ENCODE measurements around the gene CLOCK. TPM values are rescaled to one million over a fixed set of nuclear protein-coding genes. Genes with fewer than 3 reads are reported as not detected.
A peak's percentile ranks its signal among the peaks of the same experiment; 100 is the strongest.
"Not testable (repeated sequence)": the region's sequence is repeated elsewhere in the genome, so short reads cannot be mapped to it uniquely, and the experiment has no call there.

Gene CLOCK, protein sequence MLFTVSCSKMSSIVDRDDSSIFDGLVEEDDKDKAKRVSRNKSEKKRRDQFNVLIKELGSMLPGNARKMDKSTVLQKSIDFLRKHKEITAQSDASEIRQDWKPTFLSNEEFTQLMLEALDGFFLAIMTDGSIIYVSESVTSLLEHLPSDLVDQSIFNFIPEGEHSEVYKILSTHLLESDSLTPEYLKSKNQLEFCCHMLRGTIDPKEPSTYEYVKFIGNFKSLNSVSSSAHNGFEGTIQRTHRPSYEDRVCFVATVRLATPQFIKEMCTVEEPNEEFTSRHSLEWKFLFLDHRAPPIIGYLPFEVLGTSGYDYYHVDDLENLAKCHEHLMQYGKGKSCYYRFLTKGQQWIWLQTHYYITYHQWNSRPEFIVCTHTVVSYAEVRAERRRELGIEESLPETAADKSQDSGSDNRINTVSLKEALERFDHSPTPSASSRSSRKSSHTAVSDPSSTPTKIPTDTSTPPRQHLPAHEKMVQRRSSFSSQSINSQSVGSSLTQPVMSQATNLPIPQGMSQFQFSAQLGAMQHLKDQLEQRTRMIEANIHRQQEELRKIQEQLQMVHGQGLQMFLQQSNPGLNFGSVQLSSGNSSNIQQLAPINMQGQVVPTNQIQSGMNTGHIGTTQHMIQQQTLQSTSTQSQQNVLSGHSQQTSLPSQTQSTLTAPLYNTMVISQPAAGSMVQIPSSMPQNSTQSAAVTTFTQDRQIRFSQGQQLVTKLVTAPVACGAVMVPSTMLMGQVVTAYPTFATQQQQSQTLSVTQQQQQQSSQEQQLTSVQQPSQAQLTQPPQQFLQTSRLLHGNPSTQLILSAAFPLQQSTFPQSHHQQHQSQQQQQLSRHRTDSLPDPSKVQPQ
- total RNA-seq (17.4 TPM), polyA plus RNA-seq (ENCODE audit: insufficient read depth in 1 of 8, insufficient read length in 8 of 8, low replicate concordance in 1 of 8) (10 to 100 TPM in 7 of 8 donors, 1 to 10 TPM in 1; 8.5 to 16.3 (median 14.3) TPM)
- long read RNA-seq, donor 1, result 0 reads
- long read RNA-seq, donor 2, full-length matches to known transcripts, result 1 of 1 reads
- long read RNA-seq, donor 2, partial matches to known transcripts, result 0 of 1 reads
- long read RNA-seq, donor 2, other reads (novel, unspliced or antisense), result 0 of 1 reads
- long read RNA-seq, donor 3, partial matches to known transcripts, result 0 of 1 reads
- long read RNA-seq, donor 3, other reads (novel, unspliced or antisense), result 0 of 1 reads
- long read RNA-seq, donor 4, result 0 reads
- long read RNA-seq, donor 5, partial matches to known transcripts, result 0 of 1 reads
- long read RNA-seq, donor 5, other reads (novel, unspliced or antisense), result 0 of 1 reads
- long read RNA-seq, donor 6, result 0 reads
- long read RNA-seq, donor 7, result 0 reads
- long read RNA-seq, donor 8, partial matches to known transcripts, result 0 of 1 reads
- long read RNA-seq, donor 8, other reads (novel, unspliced or antisense), result 0 of 1 reads
- long read RNA-seq, donor 9, result 0 reads
- long read RNA-seq, donor 10, result 0 reads
- long read RNA-seq, donor 11, partial matches to known transcripts, result 6 of 6 reads
- long read RNA-seq, donor 11, other reads (novel, unspliced or antisense), result 0 of 6 reads

DNA sequence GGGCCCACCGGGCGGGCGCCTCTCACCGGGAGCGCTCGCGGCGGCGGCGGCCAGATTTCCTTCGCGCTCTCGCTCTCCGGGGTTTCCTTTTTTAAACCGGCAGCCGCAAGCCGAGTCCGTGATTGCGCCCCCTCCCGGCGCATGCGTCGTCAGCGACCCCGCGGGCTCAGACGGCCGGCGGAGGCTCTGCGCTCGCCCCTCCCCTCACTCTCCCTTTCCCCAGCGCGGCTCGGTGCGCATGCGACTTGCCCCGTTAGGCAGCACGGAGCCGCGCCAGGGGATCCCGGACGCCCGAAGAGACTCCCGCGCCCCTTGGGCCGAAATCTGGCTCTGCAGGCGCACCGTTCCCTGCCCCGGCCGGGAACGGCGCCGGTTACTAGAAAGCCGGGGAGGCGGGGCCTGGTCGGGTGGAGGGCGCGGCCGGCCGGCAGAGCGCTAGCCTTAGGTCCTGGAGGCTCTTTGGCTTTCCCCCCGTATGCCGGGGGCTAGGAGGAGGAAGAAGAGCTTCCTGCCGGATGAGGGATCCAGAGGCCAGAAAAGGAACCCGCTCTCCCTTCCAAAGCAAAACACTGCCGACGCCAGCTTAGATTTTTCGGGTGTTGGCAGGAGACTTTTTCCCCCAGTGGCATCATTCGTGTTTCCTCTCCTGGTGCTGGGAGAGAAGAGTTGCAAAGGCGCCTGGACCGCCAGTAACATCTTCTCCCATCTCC is at the start of gene CLOCK:
CLOCK (minus strand) TSS at position 154 of the 710 bp plus-strand sequence. CDS start 64,124 bp downstream, outside the sequence.
- peak; percentile 94 for DNase-seq
- H3K4me1 ChIP-seq (ENCODE audit: control insufficient read depth, insufficient read depth, low read length), result peaks cover 2% of the 10 kb centered on the region
- under 1% methylated on average over 60 of the region's 71 CpGs for WGBS (ENCODE audit: insufficient coverage)
- H3K27me3 ChIP-seq (ENCODE audit: control insufficient read depth, insufficient read depth, low read length), result no peaks in the 10 kb centered on the region
- H3K4me3 ChIP-seq (ENCODE audit: low read length), result peak within 1 kb of the TSS; percentile 89
- H3K36me3 ChIP-seq (ENCODE audit: control insufficient read depth, insufficient read depth, low read length), result no peaks in the 10 kb centered on the region
- no peaks in the 10 kb centered on the region for H3K9me3 ChIP-seq (replicated peaks; ENCODE audit: control insufficient read depth, low read depth, low read length)
- peak within 1 kb of the TSS; percentile 97 for H3K27ac ChIP-seq (ENCODE audit: low read length)

DNA sequence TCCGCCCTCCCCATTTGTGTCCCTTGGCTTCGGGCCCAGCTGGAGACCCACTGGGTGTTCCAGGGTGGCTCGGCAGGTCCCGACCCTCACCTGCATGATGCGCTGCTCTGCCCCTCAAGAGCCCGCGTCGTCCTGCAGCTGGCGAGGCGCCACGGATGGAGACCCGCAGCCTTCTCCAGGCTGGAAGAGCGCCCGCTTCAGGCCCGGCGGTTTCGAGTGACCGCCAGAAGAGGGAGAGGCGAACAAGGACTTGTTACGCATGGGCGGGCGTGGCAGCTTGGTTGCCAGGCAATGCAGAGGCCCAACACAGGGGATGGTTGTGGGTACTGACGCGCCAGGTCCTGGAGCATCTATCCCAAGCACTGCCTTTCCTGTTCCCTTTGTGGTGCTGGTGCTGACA is 45.3 kb upstream of the CLOCK start, which contains the start of gene PDCL2:
PDCL2 (minus strand) TSS at position 232 of the 400 bp plus-strand sequence; CDS start at position 96, 136 bp downstream.
- 83% methylated on average over 12 of the region's 24 CpGs for WGBS (ENCODE audit: insufficient coverage)

DNA sequence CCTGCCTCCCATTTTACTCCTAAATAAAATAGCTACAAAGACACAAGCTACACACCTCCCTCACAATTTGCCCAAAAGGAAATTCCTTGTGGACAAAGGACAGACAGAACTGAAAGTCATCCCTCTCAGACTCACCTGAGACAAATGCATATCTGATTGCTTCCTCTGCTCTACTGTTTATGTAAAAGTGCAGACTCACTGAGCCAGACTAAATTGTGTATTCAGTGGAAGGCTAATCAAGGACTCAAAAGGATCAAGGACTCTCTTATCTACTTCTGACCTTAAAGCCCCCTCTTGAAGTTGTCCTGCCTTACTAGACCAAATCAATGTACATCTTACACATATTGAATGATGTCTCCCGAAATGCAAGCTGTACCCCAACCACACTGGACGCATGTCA is 41.5 kb upstream of the CLOCK start:
- Histone ChIP-seq H3K36me3 (ENCODE audit: control insufficient read depth, insufficient read depth, low read length) (no peaks in the 10 kb centered on the region), H3K4me3 (ENCODE audit: low read length) (no peak overlapping the region), H3K27ac (ENCODE audit: low read length) (no peak overlapping the region), H3K9me3 (replicated peaks; ENCODE audit: control insufficient read depth, low read depth, low read length) (peaks cover 6% of the 10 kb centered on the region), H3K27me3 (ENCODE audit: control insufficient read depth, insufficient read depth, low read length) (no peaks in the 10 kb centered on the region), H3K4me1 (ENCODE audit: control insufficient read depth, insufficient read depth, low read length) (no peaks in the 10 kb centered on the region)
- no peak for DNase-seq
- WGBS (ENCODE audit: insufficient coverage), result 67% methylated on average over 1 of the region's 2 CpGs

More for the DNA sequence above, 45.3 kb upstream of the CLOCK start, which contains the start of gene PDCL2:
- no peak within 1 kb of the TSS for H3K27ac ChIP-seq (ENCODE audit: low read length)
- no peaks in the 10 kb centered on the region for H3K4me1 ChIP-seq (ENCODE audit: control insufficient read depth, insufficient read depth, low read length)
- H3K27me3 ChIP-seq (ENCODE audit: control insufficient read depth, insufficient read depth, low read length), result no peaks in the 10 kb centered on the region
- H3K36me3 ChIP-seq (ENCODE audit: control insufficient read depth, insufficient read depth, low read length), result no peaks in the 10 kb centered on the region
- DNase-seq, result no peak
- no peaks in the 10 kb centered on the region for H3K9me3 ChIP-seq (replicated peaks; ENCODE audit: control insufficient read depth, low read depth, low read length)
- no peak within 1 kb of the TSS for H3K4me3 ChIP-seq (ENCODE audit: low read length)

DNA sequence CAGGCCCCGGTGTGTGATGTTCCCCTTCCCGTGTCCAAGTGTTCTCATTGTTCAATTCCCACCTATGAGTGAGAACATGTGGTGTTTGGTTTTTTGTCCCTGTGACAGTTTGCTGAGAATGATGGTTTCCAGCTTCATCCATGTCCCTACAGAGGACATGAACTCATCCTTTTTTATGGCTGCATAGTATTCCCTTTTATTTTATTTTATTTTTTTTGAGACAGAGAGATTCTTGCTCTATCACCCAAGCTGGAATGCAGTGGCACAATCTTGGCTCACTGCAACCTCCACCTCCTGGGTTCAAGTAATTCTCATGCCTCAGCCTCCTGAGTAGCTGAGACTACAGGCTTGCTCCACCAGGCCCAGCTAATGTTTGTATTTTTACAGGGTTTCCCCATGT is 36.1 kb upstream of the CLOCK start:
- not testable (repeated sequence) for DNase-seq; H3K27me3 ChIP-seq (ENCODE audit: control insufficient read depth, insufficient read depth, low read length); H3K9me3 ChIP-seq (replicated peaks; ENCODE audit: control insufficient read depth, low read depth, low read length); H3K4me1 ChIP-seq (ENCODE audit: control insufficient read depth, insufficient read depth, low read length); H3K36me3 ChIP-seq (ENCODE audit: control insufficient read depth, insufficient read depth, low read length); H3K27ac ChIP-seq (ENCODE audit: low read length); H3K4me3 ChIP-seq (ENCODE audit: low read length)
- no CpG with 5 or more reads among the region's 2 CpGs for WGBS (ENCODE audit: insufficient coverage)

DNA sequence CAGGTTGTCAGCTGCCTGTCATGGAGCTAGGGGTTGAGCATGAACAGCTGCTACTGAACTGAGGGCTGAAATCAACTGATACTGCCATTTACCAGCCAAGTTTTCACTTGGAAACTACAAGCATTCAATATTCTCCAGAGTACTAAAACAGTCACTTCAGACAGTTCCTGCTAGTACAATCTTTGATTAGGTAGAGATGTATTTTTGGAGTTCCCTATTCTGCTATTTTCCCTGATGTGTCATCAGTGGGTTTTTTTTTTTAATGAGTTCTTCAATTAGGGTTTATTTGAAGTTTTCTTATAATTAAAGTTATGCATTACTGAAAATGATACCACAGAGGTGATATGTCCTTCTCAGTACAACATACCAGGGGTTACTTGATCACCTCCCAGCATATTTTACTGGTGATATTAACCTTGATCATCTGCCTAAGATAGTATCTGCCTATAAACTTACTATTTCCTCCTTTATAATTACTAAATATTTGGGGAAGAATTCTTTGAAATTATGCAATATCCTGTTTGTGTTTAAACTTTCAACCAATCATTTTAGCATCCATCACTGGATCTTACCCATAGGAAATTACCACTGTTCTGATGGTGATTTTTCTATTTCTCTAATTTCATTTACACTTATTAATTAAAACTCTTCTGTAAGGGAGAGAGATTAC is 31.8 kb upstream of the CLOCK start:
- no peak for DNase-seq
- no peaks in the 10 kb centered on the region for H3K4me1 ChIP-seq (ENCODE audit: control insufficient read depth, insufficient read depth, low read length)
- H3K36me3 ChIP-seq (ENCODE audit: control insufficient read depth, insufficient read depth, low read length), result no peaks in the 10 kb centered on the region
- peaks cover 11% of the 10 kb centered on the region for H3K9me3 ChIP-seq (replicated peaks; ENCODE audit: control insufficient read depth, low read depth, low read length)
- no peaks in the 10 kb centered on the region for H3K27me3 ChIP-seq (ENCODE audit: control insufficient read depth, insufficient read depth, low read length)
- H3K4me3 ChIP-seq (ENCODE audit: low read length), result no peak overlapping the region
- no peak overlapping the region for H3K27ac ChIP-seq (ENCODE audit: low read length)

DNA sequence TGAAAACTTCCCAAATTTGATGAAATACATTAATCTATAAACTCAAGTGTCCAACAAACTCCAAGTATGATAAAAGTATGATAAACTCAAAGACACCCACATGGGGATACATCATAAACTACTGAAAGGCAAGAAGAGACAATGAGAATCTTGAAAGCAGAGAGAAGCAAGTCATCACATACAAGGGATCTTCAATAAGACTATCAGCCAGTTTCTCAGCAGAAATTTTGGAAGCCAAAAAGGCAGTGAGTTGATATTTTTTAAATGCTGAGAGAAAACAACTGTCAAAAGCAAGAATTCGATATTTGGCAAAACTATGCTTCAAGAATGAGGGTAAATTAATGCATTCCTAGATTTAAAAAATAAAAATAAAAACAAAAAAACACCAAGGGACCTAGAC is 28.8 kb upstream of the CLOCK start:
- no peaks in the 10 kb centered on the region for H3K27me3 ChIP-seq (ENCODE audit: control insufficient read depth, insufficient read depth, low read length)
- peaks cover 9% of the 10 kb centered on the region for H3K9me3 ChIP-seq (replicated peaks; ENCODE audit: control insufficient read depth, low read depth, low read length)
- H3K27ac ChIP-seq (ENCODE audit: low read length), result no peak overlapping the region
- H3K4me1 ChIP-seq (ENCODE audit: control insufficient read depth, insufficient read depth, low read length), result no peaks in the 10 kb centered on the region
- H3K36me3 ChIP-seq (ENCODE audit: control insufficient read depth, insufficient read depth, low read length), result no peaks in the 10 kb centered on the region
- no peak overlapping the region for H3K4me3 ChIP-seq (ENCODE audit: low read length)
- no CpG with 5 or more reads among the region's 1 CpG for WGBS (ENCODE audit: insufficient coverage)
- no peak for DNase-seq

DNA sequence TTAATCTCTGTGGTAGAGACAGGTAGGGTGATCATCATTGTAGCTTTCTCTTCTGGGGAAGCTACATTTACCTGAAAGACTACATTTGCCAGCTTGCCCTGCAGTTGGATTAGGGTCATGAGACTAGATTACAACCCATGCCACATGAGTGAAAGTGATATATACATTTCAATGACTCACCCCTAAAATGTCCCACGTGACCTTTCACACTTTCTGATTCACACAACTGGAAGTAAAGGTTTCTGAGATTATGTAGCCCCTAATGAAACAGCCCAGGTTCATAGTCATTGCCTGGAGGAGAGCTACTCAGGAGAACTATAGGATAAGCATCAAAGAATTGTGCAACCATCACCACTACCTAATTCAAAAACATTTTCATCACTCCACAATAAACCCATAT is 27.5 kb upstream of the CLOCK start:
- no peaks in the 10 kb centered on the region for H3K27me3 ChIP-seq (ENCODE audit: control insufficient read depth, insufficient read depth, low read length)
- no peaks in the 10 kb centered on the region for H3K36me3 ChIP-seq (ENCODE audit: control insufficient read depth, insufficient read depth, low read length)
- peaks cover 9% of the 10 kb centered on the region for H3K9me3 ChIP-seq (replicated peaks; ENCODE audit: control insufficient read depth, low read depth, low read length)
- no peak for DNase-seq
- no peak overlapping the region for H3K27ac ChIP-seq (ENCODE audit: low read length)
- WGBS (ENCODE audit: insufficient coverage), result no CpG with 5 or more reads among the region's 1 CpG
- H3K4me3 ChIP-seq (ENCODE audit: low read length), result no peak overlapping the region
- no peaks in the 10 kb centered on the region for H3K4me1 ChIP-seq (ENCODE audit: control insufficient read depth, insufficient read depth, low read length)

DNA sequence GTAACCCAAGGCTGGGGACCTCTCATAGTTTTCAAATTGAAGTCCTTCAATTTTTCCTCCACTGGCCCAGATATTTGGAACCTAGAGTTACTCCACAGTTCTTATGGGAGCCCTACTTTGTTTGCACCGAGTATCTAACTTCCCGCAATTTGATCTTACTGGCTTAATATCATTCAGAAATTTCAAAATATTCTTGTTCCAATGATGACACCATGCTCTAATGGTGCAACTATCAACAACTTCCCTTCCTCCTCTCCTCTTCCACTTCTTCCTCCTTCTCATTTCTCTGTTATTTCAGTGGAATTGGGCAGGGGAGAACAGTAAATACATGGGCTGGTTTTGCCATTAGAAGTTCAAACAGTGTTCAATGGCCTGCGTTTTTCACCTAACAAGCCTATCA is 25.1 kb upstream of the CLOCK start:
- DNase-seq, result no peak
- Histone ChIP-seq H3K27me3 (ENCODE audit: control insufficient read depth, insufficient read depth, low read length) (no peaks in the 10 kb centered on the region), H3K9me3 (replicated peaks; ENCODE audit: control insufficient read depth, low read depth, low read length) (no peaks in the 10 kb centered on the region), H3K27ac (ENCODE audit: low read length) (no peak overlapping the region), H3K36me3 (ENCODE audit: control insufficient read depth, insufficient read depth, low read length) (no peaks in the 10 kb centered on the region), H3K4me1 (ENCODE audit: control insufficient read depth, insufficient read depth, low read length) (no peaks in the 10 kb centered on the region), H3K4me3 (ENCODE audit: low read length) (no peak overlapping the region)
- 94% methylated on average over 2 of the region's 3 CpGs for WGBS (ENCODE audit: insufficient coverage)
